NOMO-1 (cell line): ENCODE results near the gene AR.

Experiments
- DNase-seq, 2 experiments: peaks; one replicate each; lab custom pipeline; 2025; ENCODE audit not compliant: unreplicated experiment in 2 of 2; lab: John Stamatoyannopoulos, UW

The AR gene

GRCh38 chrX:67563469-67564448 lies 19.9 kb downstream of the AR start:
- DNase-seq = no peak

GRCh38 chrX:67564475-67564874 lies 20.7 kb downstream of the AR start:
- DNase-seq = no peak

- DNase-seq = no peak
Measured at GRCh38 chrX:67568769-67569168, 24.9 kb downstream of the AR start.

- DNase-seq = no peak
Measured at GRCh38 chrX:67570839-67571238, 27.0 kb downstream of the AR start.

- no peak for DNase-seq
Measured at GRCh38 chrX:67574696-67575095, 30.9 kb downstream of the AR start.

- DNase-seq = no peak
Measured at GRCh38 chrX:67582436-67582835, 38.6 kb downstream of the AR start.

- DNase-seq = no peak
Measured at GRCh38 chrX:67583171-67583570, 39.4 kb downstream of the AR start.

- DNase-seq = no peak
Measured at GRCh38 chrX:67585401-67585800, 41.6 kb downstream of the AR start.

GRCh38 chrX:67587946-67588624 lies 44.3 kb downstream of the AR start:
- no peak for DNase-seq

- DNase-seq = no peak
Measured at GRCh38 chrX:67596839-67597790, 53.3 kb downstream of the AR start.

GRCh38 chrX:67599532-67599931 lies 55.7 kb downstream of the AR start:
- DNase-seq = no peak

GRCh38 chrX:67601771-67602170 lies 58.0 kb downstream of the AR start:
- DNase-seq = no peak

- no peak for DNase-seq
Measured at GRCh38 chrX:67604979-67605703, 61.3 kb downstream of the AR start.

- no peak for DNase-seq
Measured at GRCh38 chrX:67607466-67607865, 63.6 kb downstream of the AR start.

GRCh38 chrX:67610282-67610681 lies 66.5 kb downstream of the AR start:
- no peak for DNase-seq

GRCh38 chrX:67612231-67612630 lies 68.4 kb downstream of the AR start:
- no peak for DNase-seq

- DNase-seq = no peak
Measured at GRCh38 chrX:67613366-67613765, 69.5 kb downstream of the AR start.

- DNase-seq = no peak
Measured at GRCh38 chrX:67613996-67614395, 70.2 kb downstream of the AR start.

GRCh38 chrX:67614423-67614822 lies 70.6 kb downstream of the AR start:
- no peak for DNase-seq

- no peak for DNase-seq
Measured at GRCh38 chrX:67619253-67619652, 75.4 kb downstream of the AR start.
